GM12891 (cell line): Measurements from ENCODE around the gene NBEA.

Experiments used
- POLR2A ChIP-seq: IDR thresholded peaks from 2 replicates; pipeline ENCODE4 v1.6.1; 2011; ENCODE audit warnings: low read depth, low read length, control low read depth
- POU2F2 ChIP-seq: IDR thresholded peaks from 2 replicates; pipeline ENCODE4 v1.6.1; 2011; ENCODE audit warnings: low read depth, mild to moderate bottlenecking, control low read depth, low read length, moderate library complexity
- SPI1 ChIP-seq: IDR thresholded peaks from 2 replicates; pipeline ENCODE4 v1.6.1; 2011; ENCODE audit warnings: low read depth, low read length, control low read depth
- TAF1 ChIP-seq: IDR thresholded peaks from 2 replicates; pipeline ENCODE4 v1.6.1; 2011; ENCODE audit warnings: low read depth, low read length, control low read depth

GRCh38 chr13:35211949-35212348 is 269.9 kb downstream of the NBEA start:
- no peak for TF ChIP-seq POLR2A
- TF ChIP-seq POU2F2, result no peak
- no peak for TF ChIP-seq TAF1
- no peak for TF ChIP-seq SPI1
